Activated T-cell treated with anti-CD3 and anti-CD28 coated beads, Interleukin-2, amount 50 U/mL, for 24 hours (primary cell): ENCODE data around the gene DPP3.
"Not testable (repeated sequence)": the region's sequence is repeated elsewhere in the genome, so short reads cannot be mapped to it uniquely, and the experiment has no call there.

Source experiments
- DNase-seq: peaks from one replicate; pipeline ENCODE4 v3.0.0-alpha.2; 2020
- H3K27ac Mint-ChIP-seq: 2 replicates; pipeline ENCODE4 v1.8.0; 2020; ENCODE audit warnings: mild to moderate bottlenecking, mixed read lengths
- H3K27me3 Mint-ChIP-seq: 2 replicates; pipeline ENCODE4 v1.8.0; 2020; ENCODE audit warnings: mixed read lengths
- H3K36me3 Mint-ChIP-seq: 2 replicates; pipeline ENCODE4 v1.8.0; 2020; ENCODE audit warnings: low read depth, mixed read lengths
- H3K4me1 Mint-ChIP-seq: 2 replicates; pipeline ENCODE4 v1.8.0; 2020; ENCODE audit warnings: low read depth, mixed read lengths
- H3K4me3 Mint-ChIP-seq: 2 replicates; pipeline ENCODE4 v1.8.0; 2020; ENCODE audit warnings: mild to moderate bottlenecking, moderate library complexity, mixed read lengths
- H3K9me3 Mint-ChIP-seq: 2 replicates; pipeline ENCODE4 v1.8.0; 2020; ENCODE audit warnings: mixed read lengths

DPP3 gene, protein sequence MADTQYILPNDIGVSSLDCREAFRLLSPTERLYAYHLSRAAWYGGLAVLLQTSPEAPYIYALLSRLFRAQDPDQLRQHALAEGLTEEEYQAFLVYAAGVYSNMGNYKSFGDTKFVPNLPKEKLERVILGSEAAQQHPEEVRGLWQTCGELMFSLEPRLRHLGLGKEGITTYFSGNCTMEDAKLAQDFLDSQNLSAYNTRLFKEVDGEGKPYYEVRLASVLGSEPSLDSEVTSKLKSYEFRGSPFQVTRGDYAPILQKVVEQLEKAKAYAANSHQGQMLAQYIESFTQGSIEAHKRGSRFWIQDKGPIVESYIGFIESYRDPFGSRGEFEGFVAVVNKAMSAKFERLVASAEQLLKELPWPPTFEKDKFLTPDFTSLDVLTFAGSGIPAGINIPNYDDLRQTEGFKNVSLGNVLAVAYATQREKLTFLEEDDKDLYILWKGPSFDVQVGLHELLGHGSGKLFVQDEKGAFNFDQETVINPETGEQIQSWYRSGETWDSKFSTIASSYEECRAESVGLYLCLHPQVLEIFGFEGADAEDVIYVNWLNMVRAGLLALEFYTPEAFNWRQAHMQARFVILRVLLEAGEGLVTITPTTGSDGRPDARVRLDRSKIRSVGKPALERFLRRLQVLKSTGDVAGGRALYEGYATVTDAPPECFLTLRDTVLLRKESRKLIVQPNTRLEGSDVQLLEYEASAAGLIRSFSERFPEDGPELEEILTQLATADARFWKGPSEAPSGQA

DNA sequence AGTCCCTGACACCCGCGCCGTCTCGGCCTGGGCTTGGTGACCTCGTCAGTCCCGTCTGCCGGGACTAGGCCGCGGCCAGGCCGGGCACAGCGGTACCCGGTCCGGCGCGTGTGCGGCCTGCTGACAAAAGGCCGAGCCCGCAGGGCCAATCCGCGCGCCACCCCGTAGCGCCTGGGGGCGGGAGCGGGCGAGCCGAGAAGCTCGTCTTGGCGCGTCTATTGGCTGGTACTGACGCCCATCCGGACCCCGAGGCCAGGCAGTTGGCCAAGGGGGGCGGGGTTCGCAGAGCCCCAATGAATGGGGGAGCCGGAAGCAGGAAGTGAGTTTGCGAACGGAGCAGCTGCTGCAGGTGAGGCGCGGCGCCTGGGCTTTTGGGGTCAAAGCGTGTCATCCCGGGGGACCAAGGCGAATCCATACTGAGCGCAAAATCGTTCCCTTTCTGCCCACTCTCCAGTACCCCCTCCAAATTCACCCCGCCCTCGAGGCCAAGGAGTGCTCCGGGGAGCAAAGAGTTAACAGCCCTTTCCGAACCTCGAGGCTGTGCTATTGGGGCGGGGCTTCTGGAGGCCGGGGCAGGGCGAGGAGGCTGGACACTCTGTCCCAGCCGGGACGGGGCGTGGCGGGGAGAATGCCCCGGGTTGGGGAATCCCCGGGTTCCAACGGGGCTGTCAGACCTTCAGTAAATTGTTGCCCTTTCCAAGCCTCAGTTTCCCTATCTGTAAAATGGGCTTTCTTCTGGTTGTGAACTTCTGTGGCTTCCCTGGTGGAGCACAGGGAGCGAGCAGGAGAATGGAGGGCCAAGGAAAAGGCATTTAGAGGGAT is at the start of gene DPP3:
DPP3 (plus strand) TSS at position 318 of the 822 bp plus-strand sequence. CDS start 1,767 bp downstream, outside the sequence.
- peak within 1 kb of the TSS; percentile 96 for H3K27ac Mint-ChIP-seq
- H3K9me3 Mint-ChIP-seq = no peaks in the 10 kb centered on the region
- peaks cover 69% of the 10 kb centered on the region for H3K36me3 Mint-ChIP-seq
- no peaks in the 10 kb centered on the region for H3K27me3 Mint-ChIP-seq
- peak; percentile 96 for DNase-seq
- H3K4me1 Mint-ChIP-seq = peaks cover 38% of the 10 kb centered on the region
- H3K4me3 Mint-ChIP-seq = peak within 1 kb of the TSS; percentile 85

DNA sequence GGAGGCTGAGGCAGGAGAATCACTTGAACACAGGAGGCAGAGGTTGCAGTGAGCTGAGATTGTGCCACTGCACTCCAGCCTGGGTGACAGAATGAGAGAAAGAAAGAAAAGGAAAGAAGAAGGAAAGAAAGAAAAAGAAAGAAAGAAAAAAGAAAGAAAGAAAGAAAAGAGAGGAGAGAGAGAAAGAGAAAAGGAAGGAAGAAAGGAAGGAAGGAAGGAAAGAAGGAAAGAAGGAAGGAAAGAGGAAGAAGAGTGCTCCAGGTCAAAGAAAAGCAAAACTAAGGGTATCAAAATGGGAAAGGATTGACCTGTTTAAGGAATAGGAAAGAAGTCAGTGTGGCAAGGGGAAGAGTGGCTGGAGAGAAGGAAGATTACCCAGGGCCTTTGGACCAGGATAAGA is 48.9 kb upstream of the DPP3 start:
- not testable (repeated sequence) for H3K27ac Mint-ChIP-seq, H3K27me3 Mint-ChIP-seq, H3K4me1 Mint-ChIP-seq, DNase-seq, H3K4me3 Mint-ChIP-seq, H3K9me3 Mint-ChIP-seq
- peaks cover 59% of the 10 kb centered on the region for H3K36me3 Mint-ChIP-seq

DNA sequence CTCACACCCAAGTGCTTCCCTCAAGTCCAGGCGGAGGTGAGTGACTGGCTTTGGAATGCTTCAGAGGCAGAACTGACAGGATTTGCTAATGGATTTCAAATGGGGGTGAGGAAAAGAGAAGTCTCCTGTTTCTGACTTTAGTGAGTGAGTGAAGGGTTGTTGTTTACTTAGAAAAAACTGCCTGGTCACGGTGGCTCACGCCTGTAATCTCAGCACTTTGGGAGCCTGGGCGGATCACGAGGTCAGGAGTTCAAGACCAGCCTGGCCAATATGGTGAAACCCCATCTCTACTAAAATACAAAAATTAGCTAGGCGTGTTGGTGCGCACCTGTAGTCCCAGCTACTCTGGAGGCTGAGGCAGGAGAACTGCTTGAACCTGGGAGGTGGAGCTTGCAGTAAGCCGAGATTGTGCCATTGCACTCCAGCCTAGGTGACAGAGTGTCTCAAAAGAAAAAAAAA is 48.3 kb upstream of the DPP3 start:
- H3K36me3 Mint-ChIP-seq = peaks cover 65% of the 10 kb centered on the region
- not testable (repeated sequence) for H3K4me1 Mint-ChIP-seq, H3K27me3 Mint-ChIP-seq, H3K9me3 Mint-ChIP-seq, H3K4me3 Mint-ChIP-seq, DNase-seq, H3K27ac Mint-ChIP-seq

DNA sequence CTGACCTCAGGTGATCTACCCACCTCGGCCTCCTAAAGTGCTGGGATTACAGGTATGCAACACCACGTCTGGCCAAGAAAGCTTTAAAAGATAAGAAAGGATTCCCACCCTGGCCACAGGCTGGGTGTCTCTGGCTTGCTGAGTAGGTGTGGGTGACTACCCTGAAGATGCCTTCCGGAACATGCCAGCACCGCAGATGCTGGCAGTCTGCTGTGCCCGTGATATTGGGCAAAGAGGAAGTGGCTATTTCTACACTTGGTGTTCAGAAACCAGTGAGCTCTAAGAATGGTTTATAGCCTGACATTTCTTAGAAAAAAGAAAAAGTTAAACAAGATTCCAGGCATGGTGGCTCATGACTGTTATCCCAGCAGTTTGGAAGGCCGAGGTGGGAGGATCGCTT is 47.6 kb upstream of the DPP3 start:
- no peak overlapping the region for H3K27ac Mint-ChIP-seq
- H3K4me3 Mint-ChIP-seq = no peak overlapping the region
- peaks cover 11% of the 10 kb centered on the region for H3K4me1 Mint-ChIP-seq
- no peaks in the 10 kb centered on the region for H3K9me3 Mint-ChIP-seq
- no peak for DNase-seq
- H3K36me3 Mint-ChIP-seq = peaks cover 71% of the 10 kb centered on the region
- H3K27me3 Mint-ChIP-seq = no peaks in the 10 kb centered on the region

DNA sequence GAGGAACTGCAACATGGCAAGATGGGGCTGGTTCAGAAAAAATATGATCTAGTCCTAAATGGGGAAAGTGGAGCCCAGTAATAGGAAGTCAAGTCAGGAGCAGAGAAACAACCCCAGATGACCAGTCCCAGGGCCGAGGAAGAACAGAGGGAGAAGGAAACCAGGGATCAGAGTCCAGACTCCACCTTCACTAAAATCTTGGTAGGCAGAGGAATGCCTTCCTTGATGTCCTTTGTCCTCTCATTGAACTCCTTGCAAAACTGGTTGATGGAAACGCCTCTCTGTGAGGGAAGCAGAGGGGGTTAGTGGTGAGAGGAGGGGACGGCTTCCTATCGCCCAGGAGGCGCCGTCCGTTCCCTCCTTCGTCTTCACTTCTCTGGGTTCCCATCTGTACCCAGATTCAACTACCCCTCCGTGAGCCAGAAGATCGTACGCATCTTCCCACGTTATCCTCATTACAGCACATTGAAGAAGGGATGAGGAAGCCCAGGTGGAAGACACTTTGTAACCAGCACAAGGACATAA is 42.2 kb upstream of the DPP3 start:
- Mint-ChIP-seq H3K27me3 (no peaks in the 10 kb centered on the region), H3K27ac (peak overlapping the region; percentile 99)

DNA sequence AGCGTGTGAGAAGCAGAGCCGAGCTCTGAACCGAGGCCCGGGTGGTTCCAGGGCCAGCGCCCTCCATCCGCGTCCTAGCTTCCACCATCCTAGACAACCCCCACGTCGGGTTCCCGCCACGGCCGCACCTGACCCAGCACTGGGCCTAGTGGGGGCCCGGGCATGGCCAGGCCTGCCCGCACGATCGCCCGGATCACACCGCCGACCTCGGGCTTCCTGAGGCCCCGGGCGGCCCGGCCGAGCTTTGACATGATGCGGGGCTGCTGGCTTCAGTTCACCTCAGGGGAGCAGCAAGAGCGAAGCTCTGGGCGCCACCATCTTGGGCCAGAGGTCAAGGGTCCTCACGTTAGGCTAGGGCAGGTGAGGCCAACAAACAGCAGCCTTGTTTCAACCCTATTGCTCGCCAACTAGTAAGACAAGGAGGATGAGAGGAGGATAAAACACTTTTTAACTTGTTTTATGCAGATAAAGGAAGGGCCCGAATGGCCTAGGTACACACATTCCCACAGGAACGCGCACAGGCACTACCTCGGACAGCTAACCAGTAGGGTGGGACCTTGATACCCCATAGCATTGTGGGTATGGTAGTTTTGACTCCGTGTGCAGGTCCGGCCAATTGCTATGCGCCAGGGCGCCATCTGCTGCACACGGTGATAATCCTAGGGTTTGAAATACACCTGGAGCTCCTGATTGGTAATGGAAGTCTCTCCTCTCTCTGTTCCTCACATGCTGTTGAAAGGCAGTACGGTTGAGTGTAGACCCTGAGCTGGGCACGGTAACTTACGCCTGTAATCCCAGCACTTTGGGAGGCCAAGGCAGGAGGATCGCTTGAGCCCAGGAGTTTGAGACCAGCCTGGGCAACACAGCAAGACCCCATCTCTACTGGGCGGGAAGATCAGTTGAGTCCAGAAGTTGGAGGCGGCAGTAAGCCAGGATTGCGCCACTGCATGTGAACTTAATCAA is 41.4 kb upstream of the DPP3 start, which contains the start of gene MRPL11:
MRPL11 (minus strand) TSS at position 345 of the 963 bp plus-strand sequence; CDS start at position 251, 94 bp downstream.
- Mint-ChIP-seq H3K9me3 (peaks cover 11% of the 10 kb centered on the region), H3K27me3 (no peaks in the 10 kb centered on the region), H3K4me3 (peak within 1 kb of the TSS; percentile 96), H3K27ac (peak within 1 kb of the TSS; percentile 99), H3K4me1 (peaks cover 19% of the 10 kb centered on the region), H3K36me3 (peaks cover 45% of the 10 kb centered on the region)
- DNase-seq = peak; percentile 90

More for the DNA sequence above, 42.2 kb upstream of the DPP3 start:
- no peak for DNase-seq
- Mint-ChIP-seq H3K4me1 (peaks cover 19% of the 10 kb centered on the region), H3K4me3 (peak overlapping the region; percentile 96), H3K9me3 (peaks cover 4% of the 10 kb centered on the region), H3K36me3 (peaks cover 50% of the 10 kb centered on the region)

DNA sequence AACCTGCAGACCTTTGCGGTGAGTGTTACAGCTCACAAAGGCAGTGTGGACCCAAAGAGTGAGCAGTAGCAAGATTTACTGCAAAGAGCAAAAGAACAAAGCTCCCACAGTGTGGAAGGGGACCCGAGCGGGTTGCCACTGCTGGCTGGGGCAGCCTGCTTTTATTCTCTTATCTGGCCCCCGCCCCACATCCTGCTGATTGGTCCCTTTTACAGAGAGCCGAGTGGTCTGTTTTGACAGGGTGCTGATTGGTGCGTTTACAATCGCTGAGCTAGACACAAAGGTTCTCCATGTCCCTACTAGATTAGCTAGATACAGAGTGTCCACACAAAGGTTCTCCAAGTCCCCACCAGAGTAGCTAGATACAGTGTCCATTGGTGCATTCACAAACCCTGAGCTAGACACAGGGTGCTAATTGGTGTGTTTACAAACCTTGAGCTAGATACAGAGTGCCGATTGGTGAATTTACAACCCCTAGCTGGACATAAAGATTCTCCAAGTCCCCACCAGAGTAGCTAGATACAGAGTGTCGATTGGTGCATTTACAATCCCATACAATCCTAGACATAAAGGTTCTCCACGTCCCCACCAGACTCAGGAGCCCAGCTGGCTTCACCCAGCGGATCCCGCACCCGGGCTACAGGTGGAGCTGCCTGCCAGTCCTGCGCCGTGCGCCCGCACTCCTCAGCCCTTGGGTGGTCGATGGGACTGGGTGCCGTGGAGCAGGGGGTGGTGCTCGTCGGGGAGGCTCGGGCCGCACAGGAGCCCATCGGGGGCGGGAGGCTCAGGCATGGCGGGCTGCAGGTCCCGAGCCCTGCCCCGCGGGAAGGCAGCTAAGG is 39.9 kb upstream of the DPP3 start:
- H3K27ac Mint-ChIP-seq, H3K27me3 Mint-ChIP-seq, H3K4me3 Mint-ChIP-seq, DNase-seq: not testable (repeated sequence)
- peaks cover 31% of the 10 kb centered on the region for H3K36me3 Mint-ChIP-seq
- peaks cover 19% of the 10 kb centered on the region for H3K4me1 Mint-ChIP-seq
- H3K9me3 Mint-ChIP-seq = peaks cover 13% of the 10 kb centered on the region

DNA sequence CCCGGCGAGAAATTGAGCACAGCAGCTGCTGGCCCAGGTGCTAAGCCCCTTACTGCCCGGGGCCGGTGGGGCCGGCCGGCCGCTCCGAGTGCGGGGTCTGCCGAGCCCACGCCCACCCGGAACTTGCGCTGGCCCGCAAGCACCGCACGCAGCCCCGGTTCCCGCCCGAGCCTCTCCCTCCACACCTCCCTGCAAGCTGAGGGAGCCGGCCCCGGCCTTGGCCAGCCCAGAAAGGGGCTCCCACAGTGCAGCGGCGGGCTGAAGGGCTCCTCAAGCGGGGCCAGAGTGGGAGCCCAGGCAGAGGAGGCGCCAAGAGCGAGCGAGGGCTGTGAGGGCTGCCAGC is 39.3 kb upstream of the DPP3 start:
- H3K4me3 Mint-ChIP-seq, H3K27ac Mint-ChIP-seq, DNase-seq, H3K27me3 Mint-ChIP-seq: not testable (repeated sequence)
- Mint-ChIP-seq H3K4me1 (peaks cover 19% of the 10 kb centered on the region), H3K36me3 (peaks cover 25% of the 10 kb centered on the region), H3K9me3 (peaks cover 13% of the 10 kb centered on the region)

DNA sequence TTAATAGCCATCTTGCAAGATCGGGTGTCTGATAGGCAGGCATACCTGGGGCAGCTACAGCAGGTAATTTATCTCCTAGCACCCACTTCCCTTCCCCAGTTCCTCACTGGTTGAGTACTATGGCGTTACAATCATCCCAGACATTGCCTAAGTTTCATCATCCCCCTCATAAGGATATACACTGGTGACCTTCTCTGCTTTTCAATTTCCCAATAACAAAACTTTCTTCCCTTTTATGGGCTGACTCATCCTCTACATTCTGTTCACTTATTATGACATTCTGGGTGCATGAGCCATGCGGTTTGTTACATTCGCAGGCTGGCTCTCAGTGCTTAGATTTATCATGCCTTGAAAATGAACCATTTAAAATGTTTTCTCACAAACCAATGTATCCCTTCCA is 36.6 kb upstream of the DPP3 start:
- H3K4me1 Mint-ChIP-seq = peaks cover 4% of the 10 kb centered on the region
- no peak for DNase-seq
- H3K27me3 Mint-ChIP-seq = peaks cover 3% of the 10 kb centered on the region
- H3K36me3 Mint-ChIP-seq = peaks cover 2% of the 10 kb centered on the region
- H3K9me3 Mint-ChIP-seq = peaks cover 13% of the 10 kb centered on the region
- no peak overlapping the region for H3K27ac Mint-ChIP-seq
- no peak overlapping the region for H3K4me3 Mint-ChIP-seq

DNA sequence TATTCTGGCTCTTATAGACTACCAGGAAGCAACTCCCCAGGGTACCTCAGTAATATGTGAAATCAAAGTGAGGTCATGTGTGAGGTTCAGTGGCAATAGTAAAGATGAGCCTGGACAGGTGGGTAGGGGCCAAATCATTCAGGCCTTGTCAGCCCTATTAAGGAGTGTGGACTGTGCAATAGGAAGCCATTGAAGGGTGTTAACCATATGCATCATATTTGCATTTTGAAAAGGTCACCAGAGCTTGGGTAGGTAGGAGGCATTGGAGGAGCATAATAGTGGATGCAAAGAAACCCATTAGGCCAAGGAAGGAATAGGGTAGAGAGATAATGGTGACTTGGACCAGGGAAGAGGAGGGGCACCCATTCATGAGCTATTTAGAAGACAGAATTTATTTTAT is 33.2 kb upstream of the DPP3 start:
- Mint-ChIP-seq H3K36me3 (no peaks in the 10 kb centered on the region), H3K27me3 (peaks cover 4% of the 10 kb centered on the region), H3K9me3 (peaks cover 13% of the 10 kb centered on the region), H3K27ac (no peak overlapping the region), H3K4me3 (no peak overlapping the region), H3K4me1 (no peaks in the 10 kb centered on the region)
- no peak for DNase-seq

DNA sequence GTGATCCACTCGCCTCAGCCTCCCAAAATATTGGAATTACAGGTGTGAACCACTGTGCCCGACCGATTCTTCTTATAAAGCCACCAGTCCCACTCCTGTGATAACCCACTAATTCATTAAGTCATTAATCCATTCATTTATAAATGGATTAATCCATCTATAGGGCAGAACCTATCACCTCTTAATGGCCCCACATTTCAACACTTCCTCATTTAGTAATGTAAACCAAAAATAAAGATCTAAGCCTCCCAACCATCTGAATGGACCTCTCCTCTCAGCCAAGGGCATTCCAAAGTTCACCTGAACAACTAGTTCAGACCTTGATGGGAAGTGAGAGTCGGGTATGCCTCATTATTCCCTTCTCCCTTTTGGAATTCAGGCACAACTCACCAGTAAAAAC is 31.7 kb upstream of the DPP3 start:
- Mint-ChIP-seq H3K36me3 (no peaks in the 10 kb centered on the region), H3K4me3 (no peak overlapping the region), H3K4me1 (no peaks in the 10 kb centered on the region), H3K9me3 (peaks cover 4% of the 10 kb centered on the region), H3K27ac (no peak overlapping the region), H3K27me3 (peaks cover 4% of the 10 kb centered on the region)
- no peak for DNase-seq

DNA sequence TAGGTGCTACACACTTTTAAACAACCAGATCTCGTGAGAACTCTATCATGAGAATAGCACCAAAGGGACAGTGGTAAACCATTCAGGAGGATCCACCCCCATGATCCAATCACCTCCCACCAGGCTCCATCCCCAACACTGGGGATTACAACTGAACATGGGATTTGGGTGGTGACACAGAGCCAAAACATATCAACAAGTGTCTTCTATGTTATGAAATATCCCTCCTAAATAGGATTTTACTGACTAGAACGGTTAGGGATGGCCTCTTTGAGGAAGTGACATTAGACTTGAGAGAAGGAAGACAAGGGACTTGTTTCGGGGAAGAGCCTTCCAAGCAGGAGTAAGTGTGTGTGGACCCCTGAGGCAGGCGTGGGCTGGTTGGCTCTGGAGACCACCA is 29.7 kb upstream of the DPP3 start:
- no peak for DNase-seq
- H3K9me3 Mint-ChIP-seq = no peaks in the 10 kb centered on the region
- no peak overlapping the region for H3K27ac Mint-ChIP-seq
- peaks cover 4% of the 10 kb centered on the region for H3K27me3 Mint-ChIP-seq
- H3K36me3 Mint-ChIP-seq = no peaks in the 10 kb centered on the region
- no peak overlapping the region for H3K4me3 Mint-ChIP-seq
- peaks cover 16% of the 10 kb centered on the region for H3K4me1 Mint-ChIP-seq

DNA sequence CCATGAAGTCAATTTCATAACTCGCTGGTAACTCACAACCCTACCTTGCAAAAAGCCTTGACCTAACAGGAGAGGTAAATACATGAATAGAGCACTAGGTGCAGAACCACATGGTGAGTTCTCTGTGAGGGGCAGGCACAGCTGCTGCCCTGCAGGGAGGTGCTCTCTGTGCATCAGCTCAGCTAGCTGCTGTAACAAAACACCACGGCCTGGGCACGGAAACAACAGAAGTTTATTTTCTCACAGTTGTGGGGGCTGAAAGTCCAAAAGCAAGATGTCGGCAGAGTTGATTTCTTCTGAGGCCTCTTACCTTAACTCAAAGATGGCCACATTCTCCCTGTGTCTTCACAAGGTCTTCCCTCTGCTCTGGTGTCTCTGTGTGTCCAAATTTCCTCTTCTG is 28.6 kb upstream of the DPP3 start:
- no peaks in the 10 kb centered on the region for H3K9me3 Mint-ChIP-seq
- no peaks in the 10 kb centered on the region for H3K36me3 Mint-ChIP-seq

More for the DNA sequence above, 28.6 kb upstream of the DPP3 start:
- H3K4me3 Mint-ChIP-seq = no peak overlapping the region
- DNase-seq = no peak
- H3K27ac Mint-ChIP-seq = no peak overlapping the region
- H3K4me1 Mint-ChIP-seq = peaks cover 16% of the 10 kb centered on the region
- H3K27me3 Mint-ChIP-seq = peaks cover 4% of the 10 kb centered on the region
